HepG2 (cell line): ENCODE measurements around the gene KLF7. TPM values are rescaled to one million over a fixed set of nuclear protein-coding genes. Genes with fewer than 3 reads are reported as not detected.

Source experiments
- ATAC-seq: fragments of 200-7000 bp; cut with Tn5 transposase; 3 replicates; pipeline ENCODE4 v1.9.1; 2020; ENCODE audit warnings: mild to moderate bottlenecking, moderate library complexity
- BruUV-seq: library from RNA; stranded (reverse); fragments of 400-500 nt; replicated peaks from 2 replicates; lab custom pipeline; 2021; lab: Mats Ljungman, UMichigan
- CTCF ChIA-PET: fragments of 300-600 bp; formaldehyde crosslinking; extraction: SDS; loops from one replicate; lab custom pipeline; 2021; ENCODE audit warnings: low total read pairs, inconsistent platforms, low intra/inter-chr PET ratio; lab: Yijun Ruan, JAX
- POLR2A ChIA-PET: fragments of 350-600 bp; sonication (Branson Sonifier 250); formaldehyde crosslinking; loops from one replicate; lab custom pipeline; 2020; ENCODE audit warnings: antibody characterized with exemption, inconsistent platforms; lab: Yijun Ruan, JAX
- DNase-seq: peaks from one replicate; pipeline ENCODE4 v3.0.0-alpha.2; 2015; ENCODE audit warnings: low spot score
- FAIRE-seq: peaks from 3 replicates; lab custom pipeline; 2011; peaks lifted over from hg19 to GRCh38; lab: Jason Lieb, UNC
- H2AFZ ChIP-seq: one replicate; pipeline ENCODE4 v1.6.1; 2011; ENCODE audit warnings: low read length, inconsistent platforms
- H3K27ac ChIP-seq: fragments of 300-600 bp; 3 replicates; pipeline ENCODE4 v1.8.0; 2011; ENCODE audit warnings: mixed run types, mild to moderate bottlenecking, mixed read lengths, low read length, inconsistent platforms; ENCODE audit not compliant: insufficient read depth; ENCODE audit errors: extremely low read length
- H3K27me3 ChIP-seq, 2 experiments: fragments of 200-600 bp in 1 of 2; 2 replicates in 1 of 2; 3 replicates in 1 of 2; pipeline versions ENCODE4 v1.6.0 to v1.8.0; 2011; ENCODE audit warnings: low read length in 2 of 2, mild to moderate bottlenecking in 2 of 2, moderate library complexity in 2 of 2, inconsistent platforms in 1 of 2; ENCODE audit not compliant: insufficient read depth in 2 of 2, control insufficient read depth in 1 of 2
- H3K36me3 ChIP-seq, 2 experiments: fragments of 200-600 bp in 1 of 2; replicated peaks in 1 of 2; 2 replicates in 1 of 2; 3 replicates in 1 of 2; pipeline versions ENCODE4 v1.5.1 to v1.8.0; 2011; ENCODE audit warnings: low read length in 2 of 2, inconsistent platforms in 1 of 2; ENCODE audit not compliant: insufficient read depth in 2 of 2, control insufficient read depth in 1 of 2
- H3K4me1 ChIP-seq: 2 replicates; pipeline ENCODE4 v1.5.1; 2012; ENCODE audit warnings: low read length, inconsistent platforms; ENCODE audit not compliant: insufficient read depth
- H3K4me2 ChIP-seq: 2 replicates; pipeline ENCODE4 v1.6.0; 2011; ENCODE audit warnings: low read depth, low read length, inconsistent platforms
- H3K4me3 ChIP-seq, 3 experiments: fragments of 200-600 bp in 1 of 3; sonication (generic), shearing (Covaris generic) in 1 of 3; replicated peaks in 1 of 3; 2 replicates each; pipeline ENCODE4 v1.5.1; 2011 to 2016; ENCODE audit warnings: low read length in 3 of 3, inconsistent platforms in 2 of 3, low read depth in 2 of 3, mild to moderate bottlenecking in 2 of 3, control low read depth in 1 of 3, mixed read lengths in 1 of 3; ENCODE audit not compliant: insufficient read depth in 1 of 3
- H3K79me2 ChIP-seq: one replicate; pipeline ENCODE4 v1.6.1; 2011; ENCODE audit warnings: low read length, inconsistent platforms; ENCODE audit not compliant: insufficient read depth
- H3K9ac ChIP-seq: 2 replicates; pipeline ENCODE4 v1.6.0; 2011; ENCODE audit warnings: mild to moderate bottlenecking, low read depth, low read length, inconsistent platforms; ENCODE audit not compliant: insufficient read depth
- H3K9me3 ChIP-seq: 2 replicates; pipeline ENCODE4 v1.5.1; 2012; ENCODE audit warnings: mild to moderate bottlenecking, low read length
- H4K20me1 ChIP-seq: 2 replicates; pipeline ENCODE4 v1.6.0; 2011; ENCODE audit warnings: inconsistent platforms, mild to moderate bottlenecking, low read length, moderate library complexity; ENCODE audit not compliant: insufficient read depth
- CEBPG ChIP-seq: IDR thresholded peaks from 2 replicates; pipeline ENCODE4 v1.6.1; 2016
- HDAC1 ChIP-seq: sonication (generic); formaldehyde crosslinking; IDR thresholded peaks from 2 replicates; pipeline ENCODE4 v1.5.1; 2020; ENCODE audit warnings: mild to moderate bottlenecking, missing genetic modification reagents
- HNF4G ChIP-seq, 2 experiments: sonication (generic) in 1 of 2; formaldehyde crosslinking in 1 of 2; IDR thresholded peaks; 2 replicates each; pipeline versions ENCODE4 v1.4.0 to v1.6.1; 2011 to 2020; ENCODE audit warnings: borderline replicate concordance in 2 of 2, low read depth in 2 of 2, mild to moderate bottlenecking in 2 of 2, low read length in 1 of 2, missing genetic modification reagents in 1 of 2, moderate library complexity in 1 of 2
- JARID2 ChIP-seq: sonication (generic); formaldehyde crosslinking; IDR thresholded peaks from 2 replicates; pipeline ENCODE4 v1.8.1; 2023; ENCODE audit warnings: missing genetic modification reagents, inconsistent platforms; ENCODE audit not compliant: insufficient replicate concordance
- KMT2B ChIP-seq: IDR thresholded peaks from 2 replicates; pipeline ENCODE4 v1.6.1; 2016; ENCODE audit warnings: missing genetic modification reagents, missing compliant biosample characterization
- MED1 ChIP-seq: sonication (generic); formaldehyde crosslinking; IDR thresholded peaks from 2 replicates; pipeline ENCODE4 v1.4.0; 2020; ENCODE audit warnings: missing genetic modification reagents
- NFKBIZ ChIP-seq: IDR thresholded peaks from 2 replicates; pipeline ENCODE4 v1.6.1; 2018; ENCODE audit warnings: missing genetic modification reagents, missing compliant biosample characterization
- PHF5A ChIP-seq: IDR thresholded peaks from one replicate; pipeline ENCODE4 v1.6.1; 2018; ENCODE audit warnings: low read depth, missing genetic modification reagents; ENCODE audit not compliant: unreplicated experiment
- SMYD3 ChIP-seq: sonication (generic); formaldehyde crosslinking; IDR thresholded peaks from 2 replicates; pipeline ENCODE4 v1.8.1; 2023; ENCODE audit warnings: mild to moderate bottlenecking, missing genetic modification reagents
- SOX13 ChIP-seq, 3 experiments: fragments of 450-650 bp in 1 of 3; sonication (generic) in 1 of 3; formaldehyde crosslinking in 1 of 3; IDR thresholded peaks in 2 of 3; conservative IDR thresholded peaks in 1 of 3; 2 replicates each; pipeline versions ENCODE4 v1.5.0 to v1.6.1; 2016 to 2020; ENCODE audit warnings: antibody characterized with exemption in 1 of 3, mild to moderate bottlenecking in 1 of 3, missing compliant biosample characterization in 1 of 3, missing genetic modification reagents in 1 of 3, moderate library complexity in 1 of 3
- TCF7L2 ChIP-seq: IDR thresholded peaks from 2 replicates; pipeline ENCODE4 v1.6.1; 2011; ENCODE audit warnings: mild to moderate bottlenecking, low read depth, low read length, moderate library complexity
- ZFP36 ChIP-seq: fragments of 150-350 bp; IDR thresholded peaks from 2 replicates; pipeline ENCODE4 v1.6.1; 2018; ENCODE audit warnings: borderline replicate concordance, low read length, low read depth; ENCODE audit not compliant: partially characterized antibody
- ZNF207 ChIP-seq: fragments of 450-650 bp; IDR thresholded peaks from 2 replicates; pipeline ENCODE4 v1.6.1; 2016; ENCODE audit warnings: antibody characterized with exemption, borderline replicate concordance
- ZNF30 ChIP-seq: sonication (generic); formaldehyde crosslinking; IDR thresholded peaks from 2 replicates; pipeline ENCODE4 v1.5.0; 2020; ENCODE audit warnings: mild to moderate bottlenecking, missing genetic modification reagents
- ZNF331 ChIP-seq: sonication (generic); formaldehyde crosslinking; IDR thresholded peaks from 2 replicates; pipeline ENCODE4 v1.4.0; 2020; ENCODE audit warnings: missing genetic modification reagents
- ZNF460 ChIP-seq: sonication (generic); formaldehyde crosslinking; IDR thresholded peaks from 2 replicates; pipeline ENCODE4 v1.5.1; 2020; ENCODE audit warnings: missing genetic modification reagents, mild to moderate bottlenecking, borderline replicate concordance
- ZNF615 ChIP-seq: sonication (generic); formaldehyde crosslinking; IDR thresholded peaks from 2 replicates; pipeline ENCODE4 v1.5.0; 2020; ENCODE audit warnings: mild to moderate bottlenecking, missing genetic modification reagents, borderline replicate concordance
- ZNF709 ChIP-seq: sonication (generic); formaldehyde crosslinking; IDR thresholded peaks from 2 replicates; pipeline ENCODE4 v1.5.0; 2020; ENCODE audit warnings: mild to moderate bottlenecking, missing genetic modification reagents
- WGBS: methylation state at CpG from one replicate; pipeline ENCODE4 v1.1.6; 2017; ENCODE audit warnings: low lambda C conversion rate; 5-methylcytosine and 5-hydroxymethylcytosine counted together
- in situ Hi-C: cut with HindIII; loops from 2 replicates; pipeline ENCODE4 v1.10.0; 2017; ENCODE audit warnings: low pct_unique_long_range_greater_than_20kb; ENCODE audit not compliant: extremely low pct_ligation_motif_present
- intact Hi-C: fragments of 100-400 bp; cut with micrococcal nuclease; formaldehyde crosslinking; loops from one replicate; pipeline ENCODE4 v1.10.0; 2022; ENCODE audit not compliant: unreplicated experiment
- polyA plus RNA-seq, 8 experiments: library from polyadenylated mRNA; depleted of rRNA in 3 of 8; stranded (reverse) in 7 of 8; unstranded in 1 of 8; fragments of >200 nt; fragmentation: Illumina TruSeq in 4 of 8; extraction: Trizol in 4 of 8; gene quantifications; 2 replicates each; pipeline versions ENCODE4 v1.2.1 to v1.2.3, GENCODE V29; 2011 to 2016; ENCODE audit warnings: low read depth in 4 of 8, missing spikeins in 1 of 8, mixed read lengths in 1 of 8; ENCODE audit not compliant: insufficient read depth in 1 of 8
- total RNA-seq, 5 experiments: library from RNA; depleted of rRNA; stranded (reverse); fragments of >200 nt; fragmentation: Illumina TruSeq; extraction: Trizol; gene quantifications; 2 replicates each; pipeline ENCODE4 v1.2.3, GENCODE V29; 2016; ENCODE audit warnings: low read depth in 1 of 5
- TF ChIP-seq, protein P1 (sequence below): sonication (generic); formaldehyde crosslinking; IDR thresholded peaks from 2 replicates; pipeline ENCODE4 v1.4.0; 2020; ENCODE audit warnings: missing genetic modification reagents

KLF7 gene
- total and polyA plus RNA-seq, 2 of the 13 experiments (the other 11 are each of a cell fraction or from before 2014, with no cell fraction given): 2.6 to 5.4 TPM

DNA sequence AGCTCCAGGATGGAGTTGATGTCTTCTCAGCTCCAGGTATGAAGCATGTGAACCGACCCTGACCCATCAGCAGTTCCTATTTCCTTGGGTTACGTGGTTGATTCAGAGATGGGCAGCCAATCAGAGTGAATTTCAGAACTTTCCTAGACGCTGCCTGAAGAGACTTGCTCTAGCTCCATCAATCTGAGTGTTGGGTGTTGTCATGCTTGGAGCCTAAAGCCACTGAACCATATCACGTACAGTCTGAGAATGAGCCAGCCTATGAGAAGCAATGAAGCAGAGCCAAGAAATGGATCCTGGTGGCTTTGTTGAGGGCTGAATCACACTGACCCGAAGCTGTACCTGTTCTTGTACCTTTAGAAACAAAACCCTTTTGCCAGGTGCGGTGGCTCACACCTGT, 19.6 kb upstream of the KLF7 start:
- BruUV-seq: no TSS peak
- no peak overlapping the region for H3K27ac ChIP-seq
- H3K27me3 ChIP-seq: no peaks in the 10 kb centered on the region
- no peaks in the 10 kb centered on the region for H3K4me1 ChIP-seq
- no peak overlapping the region for H2AFZ ChIP-seq
- H3K36me3 ChIP-seq: no peaks in the 10 kb centered on the region
- ATAC-seq (no peak), DNase-seq (no peak), FAIRE-seq (no peak)
- in situ Hi-C loops: no loop called here
- H3K4me3 ChIP-seq: no peak overlapping the region
- intact Hi-C loops: no loop called here
- CTCF ChIA-PET: no interaction called here
- no peak overlapping the region for H3K9ac ChIP-seq
- POLR2A ChIA-PET: no interaction called here
- TF ChIP-seq HDAC1 (CRISPR knock-in tag) (no peak), TCF7L2 (no peak), MED1 (CRISPR knock-in tag) (no peak), SOX13 (IDR thresholded peaks at IDR 0.05) (no peak), SOX13 (CRISPR knock-in tag; conservative IDR thresholded peaks at IDR 0.05 in 1 of 2, IDR thresholded peaks at IDR 0.05 in 1 of 2) (no peak), ZNF460 (CRISPR knock-in tag) (no peak), KMT2B (CRISPR knock-in tag) (no peak), NFKBIZ (CRISPR knock-in tag) (no peak), ZNF207 (no peak), ZNF709 (CRISPR knock-in tag) (no peak), CEBPG (CRISPR knock-in tag) (no peak), ZNF615 (CRISPR knock-in tag) (no peak), ZFP36 (no peak), SMYD3 (CRISPR knock-in tag) (no peak), ZNF331 (CRISPR knock-in tag) (no peak), ZNF30 (CRISPR knock-in tag) (no peak), JARID2 (no peak), PHF5A (CRISPR knock-in tag) (no peak), HNF4G (IDR thresholded peaks at IDR 0.05; ENCODE audit: borderline replicate concordance, low read depth, low read length) (no peak), HNF4G (CRISPR knock-in tag; IDR thresholded peaks at IDR 0.05; ENCODE audit: borderline replicate concordance, low read depth) (no peak)
- TF ChIP-seq, protein P1, sequence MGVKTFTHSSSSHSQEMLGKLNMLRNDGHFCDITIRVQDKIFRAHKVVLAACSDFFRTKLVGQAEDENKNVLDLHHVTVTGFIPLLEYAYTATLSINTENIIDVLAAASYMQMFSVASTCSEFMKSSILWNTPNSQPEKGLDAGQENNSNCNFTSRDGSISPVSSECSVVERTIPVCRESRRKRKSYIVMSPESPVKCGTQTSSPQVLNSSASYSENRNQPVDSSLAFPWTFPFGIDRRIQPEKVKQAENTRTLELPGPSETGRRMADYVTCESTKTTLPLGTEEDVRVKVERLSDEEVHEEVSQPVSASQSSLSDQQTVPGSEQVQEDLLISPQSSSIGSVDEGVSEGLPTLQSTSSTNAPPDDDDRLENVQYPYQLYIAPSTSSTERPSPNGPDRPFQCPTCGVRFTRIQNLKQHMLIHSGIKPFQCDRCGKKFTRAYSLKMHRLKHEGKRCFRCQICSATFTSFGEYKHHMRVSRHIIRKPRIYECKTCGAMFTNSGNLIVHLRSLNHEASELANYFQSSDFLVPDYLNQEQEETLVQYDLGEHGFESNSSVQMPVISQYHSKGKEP: no peak
- H3K9me3 ChIP-seq: no peaks in the 10 kb centered on the region
- H4K20me1 ChIP-seq: no peaks in the 10 kb centered on the region
- H3K4me2 ChIP-seq: no peak overlapping the region
- WGBS: 41% methylated on average over 5 of the region's 6 CpGs
- no peaks in the 10 kb centered on the region for H3K79me2 ChIP-seq
